Measurements from ENCODE around the gene SEM1. TPM values are rescaled to one million over a fixed set of nuclear protein-coding genes. Genes with fewer than 3 reads are reported as not detected.

SEM1 gene
- total and polyA plus RNA-seq, 2 of the 8 experiments (the other 6 are each of a cell fraction or from before 2014, with no cell fraction given): 20.8 to 75.3 TPM

DNA sequence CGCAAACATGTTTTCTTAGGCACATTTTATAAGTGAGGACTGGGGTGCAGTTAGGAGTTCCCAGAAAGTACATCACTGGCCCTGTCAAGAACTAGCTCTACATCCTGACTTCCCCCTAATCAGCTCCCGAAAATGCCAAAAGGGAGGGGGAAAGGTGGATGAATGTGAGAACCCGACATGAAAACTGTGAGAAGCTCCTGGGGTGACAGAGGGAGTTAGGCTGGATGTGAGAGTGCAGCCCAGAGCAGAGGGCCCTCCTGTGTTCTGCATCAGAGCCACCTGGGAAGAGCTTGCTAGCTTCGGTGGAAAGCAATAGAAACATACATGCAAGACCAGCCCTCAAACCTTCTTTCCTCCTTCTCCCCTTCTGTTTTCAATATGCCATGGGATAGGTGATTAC, 30.5 kb upstream of the SEM1 start (continued):
- TF ChIP-seq, protein P1, sequence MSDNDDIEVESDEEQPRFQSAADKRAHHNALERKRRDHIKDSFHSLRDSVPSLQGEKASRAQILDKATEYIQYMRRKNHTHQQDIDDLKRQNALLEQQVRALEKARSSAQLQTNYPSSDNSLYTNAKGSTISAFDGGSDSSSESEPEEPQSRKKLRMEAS (IDR thresholded peaks at IDR 0.05): no peak
